Effector CD8-positive, alpha-beta T cell (primary cell): ENCODE results near the gene POLA1.

Source experiments
- DNase-seq: peaks from one replicate; lab custom pipeline; 2025; lab: John Stamatoyannopoulos, UW

Gene POLA1

GRCh38 chrX:25010784-25011588 lies 317.3 kb downstream of the POLA1 start:
- DNase-seq, result no peak

- no peak for DNase-seq
These were observed 318.1 kb downstream of the POLA1 start for GRCh38 chrX:25011589-25012432.

- DNase-seq, result no peak
These were observed 318.7 kb downstream of the POLA1 start for GRCh38 chrX:25012433-25012735.

GRCh38 chrX:25012793-25013631 lies 319.3 kb downstream of the POLA1 start:
- DNase-seq, result no peak

GRCh38 chrX:25013632-25014365 lies 320.1 kb downstream of the POLA1 start:
- no peak for DNase-seq

- no peak for DNase-seq
These were observed 320.7 kb downstream of the POLA1 start for GRCh38 chrX:25014366-25014838.

GRCh38 chrX:25015486-25016360 lies 322.0 kb downstream of the POLA1 start, which contains the start of gene ARX:
Gene ARX, minus strand, starts transcription at chrX:25015965. Its CDS starts 228 bp downstream, at chrX:25015737.
- no peak for DNase-seq

- no peak for DNase-seq
These were observed 322.6 kb downstream of the POLA1 start for GRCh38 chrX:25016361-25016671.

- DNase-seq, result no peak
These were observed 323.4 kb downstream of the POLA1 start for GRCh38 chrX:25016938-25017598.

- DNase-seq, result no peak
These were observed 324.0 kb downstream of the POLA1 start for GRCh38 chrX:25017667-25018247.

GRCh38 chrX:25018682-25019081 lies 325.0 kb downstream of the POLA1 start:
- no peak for DNase-seq

GRCh38 chrX:25019707-25020390 lies 326.1 kb downstream of the POLA1 start:
- no peak for DNase-seq

GRCh38 chrX:25020391-25020904 lies 326.7 kb downstream of the POLA1 start:
- no peak for DNase-seq

GRCh38 chrX:25020905-25021449 lies 327.3 kb downstream of the POLA1 start:
- DNase-seq, result peak; percentile 0

GRCh38 chrX:25022499-25023325 lies 329.0 kb downstream of the POLA1 start:
- no peak for DNase-seq

- no peak for DNase-seq
These were observed 330.2 kb downstream of the POLA1 start for GRCh38 chrX:25023908-25024307.

- no peak for DNase-seq
These were observed 331.9 kb downstream of the POLA1 start for GRCh38 chrX:25025615-25026014.

- no peak for DNase-seq
These were observed 332.9 kb downstream of the POLA1 start for GRCh38 chrX:25026576-25026975.
